GM10248 (cell line): ENCODE data around the gene DUSP22.

ENCODE experiments used
- CTCF ChIA-PET: fragments of 300-600 bp; sonication (Branson Sonifier 250); formaldehyde crosslinking; extraction: SDS; loops from one replicate; lab custom pipeline; 2021; ENCODE audit warnings: antibody characterized with exemption; lab: Yijun Ruan, JAX
- POLR2A ChIA-PET: fragments of 350-650 bp; sonication (Branson Sonifier 250); formaldehyde crosslinking; extraction: SDS; loops from one replicate; lab custom pipeline; 2020; ENCODE audit warnings: antibody characterized with exemption; lab: Yijun Ruan, JAX
- DNase-seq: peaks from one replicate; pipeline ENCODE4 v3.0.0; 2012; ENCODE audit errors: extremely low spot score
- TF ChIP-seq, protein P1 (sequence below): IDR thresholded peaks from 2 replicates; pipeline ENCODE4 v1.5.1; 2012; ENCODE audit warnings: mild to moderate bottlenecking, low read depth; ENCODE audit errors: extremely low read depth, missing control alignments, control extremely low read depth

The DUSP22 gene

DNA sequence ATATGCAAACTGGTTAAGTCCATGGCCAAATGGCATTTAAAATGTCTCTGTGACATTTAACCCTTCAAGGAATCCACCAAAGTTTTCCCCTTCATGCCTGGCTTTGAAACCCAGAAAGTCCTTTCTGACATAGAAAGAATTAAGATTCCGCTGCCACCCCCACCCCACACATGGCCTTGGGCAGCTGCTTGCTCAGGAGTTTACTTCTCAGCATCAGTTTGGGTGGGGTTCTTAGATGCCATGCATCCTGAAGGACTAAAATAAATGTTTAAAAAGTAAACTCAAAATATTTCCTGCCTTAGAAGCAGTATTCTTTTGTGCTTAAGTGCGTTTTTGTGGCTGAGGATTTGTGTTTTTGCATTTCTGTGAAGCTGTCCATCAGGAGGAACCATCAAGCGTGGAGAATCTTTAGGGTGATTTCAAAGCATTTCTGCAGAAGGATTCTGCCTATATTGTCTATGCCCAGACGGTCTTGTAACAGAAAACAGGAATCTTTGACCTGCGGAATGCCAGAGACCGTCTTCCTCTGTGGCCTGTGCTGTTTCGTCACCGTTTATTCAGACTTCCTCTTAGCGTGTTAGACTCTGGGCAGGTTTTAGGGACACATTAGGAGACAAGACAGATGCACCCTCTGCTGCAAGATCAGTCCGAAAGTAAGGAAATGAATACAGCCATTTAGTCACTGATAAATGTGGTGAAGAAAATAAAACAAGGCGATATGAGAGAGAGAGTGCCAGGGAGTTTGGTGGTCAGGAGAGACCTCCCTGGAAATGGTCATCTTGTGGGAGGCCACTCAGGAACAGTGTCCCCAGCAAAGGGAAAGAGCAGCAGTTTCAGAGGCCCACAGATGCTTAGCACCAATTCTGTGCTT lies 6.2 kb downstream of the DUSP22 start:
- POLR2A ChIA-PET: interaction anchor here (0.5 kb wide), 1 partner anchor 8 kb away, joined by 4 read pairs; no protein-coding TSS in a partner anchor
- no peak for DNase-seq
- TF ChIP-seq, protein P1, sequence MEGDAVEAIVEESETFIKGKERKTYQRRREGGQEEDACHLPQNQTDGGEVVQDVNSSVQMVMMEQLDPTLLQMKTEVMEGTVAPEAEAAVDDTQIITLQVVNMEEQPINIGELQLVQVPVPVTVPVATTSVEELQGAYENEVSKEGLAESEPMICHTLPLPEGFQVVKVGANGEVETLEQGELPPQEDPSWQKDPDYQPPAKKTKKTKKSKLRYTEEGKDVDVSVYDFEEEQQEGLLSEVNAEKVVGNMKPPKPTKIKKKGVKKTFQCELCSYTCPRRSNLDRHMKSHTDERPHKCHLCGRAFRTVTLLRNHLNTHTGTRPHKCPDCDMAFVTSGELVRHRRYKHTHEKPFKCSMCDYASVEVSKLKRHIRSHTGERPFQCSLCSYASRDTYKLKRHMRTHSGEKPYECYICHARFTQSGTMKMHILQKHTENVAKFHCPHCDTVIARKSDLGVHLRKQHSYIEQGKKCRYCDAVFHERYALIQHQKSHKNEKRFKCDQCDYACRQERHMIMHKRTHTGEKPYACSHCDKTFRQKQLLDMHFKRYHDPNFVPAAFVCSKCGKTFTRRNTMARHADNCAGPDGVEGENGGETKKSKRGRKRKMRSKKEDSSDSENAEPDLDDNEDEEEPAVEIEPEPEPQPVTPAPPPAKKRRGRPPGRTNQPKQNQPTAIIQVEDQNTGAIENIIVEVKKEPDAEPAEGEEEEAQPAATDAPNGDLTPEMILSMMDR: no peak
- CTCF ChIA-PET: interaction anchor here (1.2 to 3.4 kb wide), 10 partner anchors 9 to 110 kb away, joined by 3 to 23 read pairs (median 6); no protein-coding TSS in a partner anchor

DNA sequence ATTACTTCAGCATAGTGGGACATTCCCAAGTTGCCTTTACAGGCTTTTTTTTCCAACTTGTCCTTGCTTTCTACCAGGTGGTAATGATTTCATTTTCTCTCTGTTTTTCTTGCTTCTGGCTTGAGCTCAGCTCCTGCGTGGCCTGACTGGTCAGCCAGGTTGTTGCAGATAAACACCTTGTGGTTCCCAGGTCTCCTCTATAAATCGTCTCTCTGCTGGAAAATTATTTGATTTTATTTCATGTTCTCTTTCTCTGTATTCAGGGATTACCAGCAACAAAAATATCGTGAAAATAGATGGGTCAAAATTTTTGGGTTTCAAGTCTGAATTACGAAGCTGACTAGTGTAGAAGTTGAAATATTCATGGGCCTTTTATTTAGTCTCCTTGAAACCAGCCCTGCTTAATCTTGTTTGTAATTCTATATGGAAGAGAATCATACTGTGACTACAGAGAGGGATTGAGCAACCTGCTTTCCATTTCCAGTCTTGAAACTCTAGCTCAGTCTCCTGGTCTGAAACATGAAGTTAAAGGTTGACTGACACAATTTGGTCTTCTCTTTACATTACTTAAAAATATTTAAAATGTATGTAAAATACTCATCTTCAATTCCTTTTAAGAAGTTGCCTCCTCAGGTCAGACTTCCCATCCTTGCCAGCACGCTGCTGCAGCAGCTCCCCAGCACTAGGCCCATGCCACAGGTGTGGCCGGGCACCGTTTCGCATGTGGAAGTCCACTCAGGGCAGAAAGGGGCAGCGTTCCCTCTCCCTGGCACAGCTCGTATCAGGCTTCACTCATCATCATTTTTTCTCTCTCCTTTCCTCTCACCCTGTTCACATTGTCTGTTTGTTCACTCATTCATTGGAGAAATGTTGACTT lies 7.1 kb downstream of the DUSP22 start:
- POLR2A ChIA-PET: interaction anchor here (0.5 kb wide), 1 partner anchor 9 kb away, joined by 4 read pairs; no protein-coding TSS in a partner anchor
- CTCF ChIA-PET: interaction anchor here (0.7 to 2.5 kb wide), 12 partner anchors 9 to 111 kb away, joined by 3 to 10 read pairs (median 4); no protein-coding TSS in a partner anchor
- TF ChIP-seq, protein P1: no peak
- DNase-seq: no peak

- ChIA-PET CTCF (interaction anchor here (0.7 to 2.5 kb wide), 11 partner anchors 9 to 111 kb away, joined by 3 to 10 read pairs (median 3); no protein-coding TSS in a partner anchor), POLR2A (interaction anchor here (0.7 to 1.1 kb wide), 2 partner anchors 92 to 111 kb away, joined by 3 to 4 read pairs; partner anchors contain the start of gene IRF4)
- TF ChIP-seq, protein P1: no peak
- no peak for DNase-seq
Measured at GRCh38 chr6:300026-300425, 7.7 kb downstream of the DUSP22 start.

DNA sequence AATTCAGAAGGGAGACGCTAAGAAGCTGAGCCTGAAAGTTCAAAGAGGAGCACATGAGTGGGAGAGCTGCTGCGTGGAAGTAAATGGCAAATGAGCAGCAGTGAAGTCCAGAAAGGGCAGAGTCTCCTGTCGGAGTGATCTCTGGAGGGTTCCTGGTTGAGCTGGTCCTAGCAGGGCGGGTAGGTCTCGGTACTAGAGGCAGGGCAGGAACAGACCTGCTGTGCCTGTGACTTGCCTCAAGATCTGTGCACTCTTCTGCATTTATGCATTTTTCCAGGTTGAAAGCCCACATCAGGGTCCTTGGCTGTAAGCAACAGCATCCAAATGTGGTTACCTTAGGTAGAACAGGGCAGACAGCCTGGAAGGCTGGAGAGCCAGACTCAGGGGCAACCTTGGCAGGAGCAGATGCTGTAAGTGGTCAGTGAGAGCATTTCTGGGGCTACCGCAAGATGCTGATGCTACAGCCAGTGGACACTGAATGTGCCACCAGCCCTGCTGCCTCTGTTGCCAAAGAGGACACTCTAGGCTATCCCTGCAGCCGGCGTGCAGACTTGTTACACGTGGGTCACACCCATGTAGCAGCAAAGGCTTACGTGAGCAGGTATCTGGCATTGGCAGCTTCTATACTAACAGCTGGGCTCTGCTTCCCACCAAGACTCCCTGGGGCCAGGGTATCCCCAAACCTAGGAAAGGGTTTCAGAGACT lies 8.4 kb downstream of the DUSP22 start:
- DNase-seq: no peak
- POLR2A ChIA-PET: interaction anchor here (0.7 to 1.1 kb wide), 2 partner anchors 91 to 111 kb away, joined by 3 to 4 read pairs; partner anchors contain the start of gene IRF4
- CTCF ChIA-PET: interaction anchor here (0.8 to 2.5 kb wide), 6 partner anchors 8 to 112 kb away, joined by 3 to 10 read pairs (median 4); no protein-coding TSS in a partner anchor
- TF ChIP-seq, protein P1: no peak

DNA sequence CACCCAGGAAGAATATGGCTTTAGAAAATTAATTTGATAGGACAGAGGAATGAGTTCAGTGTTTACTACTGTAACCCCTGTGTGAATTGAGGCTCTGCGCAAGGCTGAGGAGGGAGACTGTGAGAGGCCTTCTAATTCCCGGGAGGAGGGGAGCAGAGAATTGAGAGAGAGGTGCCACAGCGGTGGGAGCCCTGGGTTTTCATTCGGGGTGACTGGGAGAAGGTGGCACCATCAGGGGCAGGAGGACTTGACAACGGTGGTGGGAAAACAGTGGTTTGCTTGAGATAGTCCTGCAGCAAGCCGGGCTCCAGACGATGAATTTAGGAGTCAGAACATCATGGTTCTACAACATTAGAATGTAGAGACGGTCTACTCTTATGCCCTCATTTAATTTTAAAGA lies 9.2 kb downstream of the DUSP22 start:
- TF ChIP-seq, protein P1: no peak
- CTCF ChIA-PET: interaction anchor here (1.2 to 23.8 kb wide), 2 partner anchors 11 to 33 kb away, joined by 3 to 420 read pairs; no protein-coding TSS in a partner anchor
- POLR2A ChIA-PET: no interaction called here
- DNase-seq: no peak
